ENCODE measurements around the gene ALPK3. TPM values are rescaled to one million over a fixed set of nuclear protein-coding genes. Genes with fewer than 3 reads are reported as not detected.

Gene ALPK3
- total RNA-seq, 1 experiment from 2014 or later = 16.5 TPM

- H3K27ac Mint-ChIP-seq = no peak overlapping the region
- H3K4me3 Mint-ChIP-seq = no peak overlapping the region
- no peaks in the 10 kb centered on the region for H3K36me3 Mint-ChIP-seq
- CTCF ChIA-PET = no interaction called here
- no peak for DNase-seq (ENCODE audit: low spot score)
- H3K4me1 Mint-ChIP-seq = no peaks in the 10 kb centered on the region
- TF ChIP-seq ZNF396 (CRISPR knock-in tag; IDR thresholded peaks at IDR 0.05; ENCODE audit: borderline replicate concordance) (no peak), SMAD3 (CRISPR knock-in tag; IDR thresholded peaks at IDR 0.05; ENCODE audit: borderline replicate concordance) (no peak), KAT7 (CRISPR knock-in tag; IDR thresholded peaks at IDR 0.05; ENCODE audit: borderline replicate concordance) (no peak), TEAD1 (CRISPR knock-in tag; IDR thresholded peaks at IDR 0.05) (no peak), ATF2 (CRISPR knock-in tag; IDR thresholded peaks at IDR 0.05; ENCODE audit: borderline replicate concordance, low read depth) (no peak), ZNF317 (CRISPR knock-in tag; IDR thresholded peaks at IDR 0.05; ENCODE audit: borderline replicate concordance, low read depth) (no peak)
- TF ChIP-seq, protein P1, sequence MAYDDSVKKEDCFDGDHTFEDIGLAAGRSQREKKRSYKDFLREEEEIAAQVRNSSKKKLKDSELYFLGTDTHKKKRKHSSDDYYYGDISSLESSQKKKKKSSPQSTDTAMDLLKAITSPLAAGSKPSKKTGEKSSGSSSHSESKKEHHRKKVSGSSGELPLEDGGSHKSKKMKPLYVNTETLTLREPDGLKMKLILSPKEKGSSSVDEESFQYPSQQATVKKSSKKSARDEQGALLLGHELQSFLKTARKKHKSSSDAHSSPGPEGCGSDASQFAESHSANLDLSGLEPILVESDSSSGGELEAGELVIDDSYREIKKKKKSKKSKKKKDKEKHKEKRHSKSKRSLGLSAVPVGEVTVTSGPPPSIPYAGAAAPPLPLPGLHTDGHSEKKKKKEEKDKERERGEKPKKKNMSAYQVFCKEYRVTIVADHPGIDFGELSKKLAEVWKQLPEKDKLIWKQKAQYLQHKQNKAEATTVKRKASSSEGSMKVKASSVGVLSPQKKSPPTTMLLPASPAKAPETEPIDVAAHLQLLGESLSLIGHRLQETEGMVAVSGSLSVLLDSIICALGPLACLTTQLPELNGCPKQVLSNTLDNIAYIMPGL (CRISPR knock-in tag; IDR thresholded peaks at IDR 0.05) = no peak
- TF ChIP-seq, protein P2, sequence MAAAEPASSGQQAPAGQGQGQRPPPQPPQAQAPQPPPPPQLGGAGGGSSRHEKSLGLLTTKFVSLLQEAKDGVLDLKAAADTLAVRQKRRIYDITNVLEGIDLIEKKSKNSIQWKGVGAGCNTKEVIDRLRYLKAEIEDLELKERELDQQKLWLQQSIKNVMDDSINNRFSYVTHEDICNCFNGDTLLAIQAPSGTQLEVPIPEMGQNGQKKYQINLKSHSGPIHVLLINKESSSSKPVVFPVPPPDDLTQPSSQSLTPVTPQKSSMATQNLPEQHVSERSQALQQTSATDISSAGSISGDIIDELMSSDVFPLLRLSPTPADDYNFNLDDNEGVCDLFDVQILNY (CRISPR knock-in tag; IDR thresholded peaks at IDR 0.05) = no peak
- no peaks in the 10 kb centered on the region for H3K27me3 Mint-ChIP-seq (ENCODE audit: low read depth)
- peaks cover 7% of the 10 kb centered on the region for H3K9me3 Mint-ChIP-seq
- no peak for ATAC-seq
- POLR2A ChIA-PET = no interaction called here
Observed at GRCh38 chr15:84901540-84901939, 84.4 kb downstream of the ALPK3 start.

DNA sequence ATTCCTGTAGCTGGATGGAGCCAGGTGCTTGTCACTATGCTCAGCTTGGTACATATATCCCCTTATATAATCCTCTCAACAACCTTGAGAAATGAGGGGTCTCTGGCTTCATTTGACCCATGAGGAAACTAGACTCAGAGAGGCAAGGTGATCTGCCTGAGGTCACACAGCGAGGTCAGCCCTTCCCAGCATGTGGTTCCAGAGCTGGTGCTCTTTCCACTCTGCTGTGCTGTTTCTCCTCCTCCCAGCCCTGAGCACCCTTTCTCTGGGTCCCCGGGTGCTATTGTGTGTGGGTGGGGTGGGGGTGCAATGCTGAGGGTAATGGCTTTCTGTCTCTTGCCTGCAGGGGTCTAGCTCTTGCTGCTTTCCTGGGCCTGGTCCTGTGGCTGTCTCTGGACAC is 86.6 kb downstream of the ALPK3 start:
- peaks cover 3% of the 10 kb centered on the region for H3K4me1 Mint-ChIP-seq
- H3K27ac Mint-ChIP-seq = no peak overlapping the region
- CTCF ChIA-PET = interaction anchor here (1.2 kb wide), 1 partner anchor 26 kb away, joined by 7 read pairs; no protein-coding TSS in a partner anchor
- ATAC-seq = no peak
- H3K36me3 Mint-ChIP-seq = no peaks in the 10 kb centered on the region
- peaks cover 7% of the 10 kb centered on the region for H3K9me3 Mint-ChIP-seq
- DNase-seq (ENCODE audit: low spot score) = no peak
- no peak overlapping the region for H3K4me3 Mint-ChIP-seq
- H3K27me3 Mint-ChIP-seq (ENCODE audit: low read depth) = no peaks in the 10 kb centered on the region
- TF ChIP-seq ZNF425 (CRISPR knock-in tag; conservative IDR thresholded peaks at IDR 0.05) = no peak
- no peak for TF ChIP-seq OVOL2 (CRISPR knock-in tag; IDR thresholded peaks at IDR 0.05; ENCODE audit: borderline replicate concordance)
- TF ChIP-seq ZNF532 (CRISPR knock-in tag; IDR thresholded peaks at IDR 0.05; ENCODE audit: borderline replicate concordance) = no peak
- TF ChIP-seq ZNF396 (CRISPR knock-in tag; IDR thresholded peaks at IDR 0.05; ENCODE audit: borderline replicate concordance) = no peak
- POLR2A ChIA-PET = no interaction called here
